ENCODE data around the gene RASA4. TPM values are rescaled to one million over a fixed set of nuclear protein-coding genes. Genes with fewer than 3 reads are reported as not detected.
A peak's percentile ranks its signal among the peaks of the same experiment; 100 is the strongest.
"Not testable (repeated sequence)": the region's sequence is repeated elsewhere in the genome, so short reads cannot be mapped to it uniquely, and the experiment has no call there.

Gene RASA4
- total RNA-seq, 3 donors from 2014 or later, result 43.7 to 58.3 (median 47.4) TPM

GRCh38 chr7:102614346-102614697 is 2.2 kb downstream of the RASA4 start:
- not testable (repeated sequence) for ATAC-seq, H3K9me3 Mint-ChIP-seq, H3K4me3 Mint-ChIP-seq

DNA sequence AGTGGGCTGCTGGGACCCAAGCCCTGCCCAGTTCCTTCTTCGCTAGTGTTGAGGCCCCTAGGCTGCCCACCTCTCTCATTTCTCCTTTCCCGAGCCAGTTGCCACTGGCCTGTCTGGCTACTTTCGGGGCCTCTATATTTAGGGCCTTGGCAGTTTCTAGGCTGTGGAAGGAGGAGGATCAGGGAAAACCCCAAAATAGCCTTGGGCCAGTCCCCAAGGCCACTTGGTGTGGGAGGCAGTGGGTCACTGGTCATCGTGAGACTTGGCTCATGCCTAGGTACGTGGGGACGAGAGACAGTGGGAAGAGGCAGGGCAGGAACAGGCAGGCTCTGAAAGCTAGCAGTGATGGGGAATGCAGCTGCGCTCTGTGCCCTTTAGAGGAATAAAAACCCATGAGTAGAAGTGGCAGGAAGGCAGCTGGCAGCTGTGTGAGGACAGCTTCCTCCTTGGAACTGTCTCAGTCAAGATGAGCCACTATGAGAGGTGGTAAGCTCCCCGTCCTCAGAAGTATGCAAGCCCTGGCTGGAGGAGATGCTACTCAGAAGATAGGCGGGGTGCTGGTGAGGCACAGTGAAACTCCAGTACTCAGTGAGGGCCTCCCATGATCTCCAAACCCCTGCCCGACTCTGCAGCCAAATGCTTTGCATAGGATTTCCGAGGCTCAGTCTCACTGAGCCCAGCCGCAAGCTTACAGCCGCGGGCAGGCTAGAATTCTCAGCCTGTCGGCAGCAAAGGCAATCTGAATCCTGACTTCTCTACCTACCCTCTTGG is 2.8 kb downstream of the RASA4 start:
- not testable (repeated sequence) for ATAC-seq; DNase-seq; H3K9me3 Mint-ChIP-seq; H3K4me3 Mint-ChIP-seq; H3K36me3 Mint-ChIP-seq (ENCODE audit: insufficient read depth); H3K27me3 Mint-ChIP-seq (ENCODE audit: low read depth); H3K4me1 Mint-ChIP-seq (ENCODE audit: low read depth)

More at GRCh38 chr7:102614346-102614697, 2.2 kb downstream of the RASA4 start:
- not testable (repeated sequence) for DNase-seq; H3K36me3 Mint-ChIP-seq (ENCODE audit: insufficient read depth); H3K4me1 Mint-ChIP-seq (ENCODE audit: low read depth); H3K27me3 Mint-ChIP-seq (ENCODE audit: low read depth)

DNA sequence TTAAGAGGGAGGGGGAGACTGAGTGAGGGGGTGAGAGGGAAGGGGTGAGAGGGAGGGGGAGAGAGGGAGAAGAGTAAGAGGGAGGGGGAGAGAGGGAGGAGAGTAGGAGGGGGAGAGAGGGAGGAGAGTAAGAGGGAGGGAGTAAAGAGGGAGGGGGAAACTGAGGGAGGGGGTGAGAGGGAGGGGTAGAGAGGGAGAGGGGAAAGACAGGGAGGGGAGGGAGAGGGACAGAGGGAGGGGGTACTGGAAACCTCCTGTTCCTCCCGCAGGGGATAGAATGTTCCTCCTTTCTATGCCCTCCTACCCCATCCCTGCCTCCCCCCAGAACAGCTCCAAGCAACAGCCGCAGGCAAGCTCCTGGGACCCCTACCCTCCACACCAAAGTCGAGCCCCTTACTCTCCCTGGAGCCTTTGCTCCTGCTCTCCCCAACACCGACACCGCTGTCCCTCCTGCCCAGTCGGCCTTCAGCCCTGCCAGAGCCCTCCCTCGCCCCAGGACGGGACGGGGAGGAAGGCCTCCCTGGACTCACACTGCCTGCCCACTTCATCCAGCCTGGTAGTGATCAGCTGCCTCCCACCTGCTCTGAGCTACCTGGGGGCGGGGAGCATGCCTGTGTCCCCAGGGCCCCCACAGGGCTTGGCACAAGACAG is 4.8 kb downstream of the RASA4 start:
- H3K36me3 Mint-ChIP-seq (ENCODE audit: insufficient read depth); DNase-seq; H3K4me3 Mint-ChIP-seq; H3K27me3 Mint-ChIP-seq (ENCODE audit: low read depth); H3K9me3 Mint-ChIP-seq; H3K4me1 Mint-ChIP-seq (ENCODE audit: low read depth); ATAC-seq: not testable (repeated sequence)

- H3K4me3 Mint-ChIP-seq; H3K27me3 Mint-ChIP-seq (ENCODE audit: low read depth); H3K36me3 Mint-ChIP-seq (ENCODE audit: insufficient read depth); H3K4me1 Mint-ChIP-seq (ENCODE audit: low read depth); DNase-seq; H3K9me3 Mint-ChIP-seq: not testable (repeated sequence)
- ATAC-seq, result peak; percentile 76
These were observed 5.4 kb downstream of the RASA4 start for GRCh38 chr7:102611013-102611674.

DNA sequence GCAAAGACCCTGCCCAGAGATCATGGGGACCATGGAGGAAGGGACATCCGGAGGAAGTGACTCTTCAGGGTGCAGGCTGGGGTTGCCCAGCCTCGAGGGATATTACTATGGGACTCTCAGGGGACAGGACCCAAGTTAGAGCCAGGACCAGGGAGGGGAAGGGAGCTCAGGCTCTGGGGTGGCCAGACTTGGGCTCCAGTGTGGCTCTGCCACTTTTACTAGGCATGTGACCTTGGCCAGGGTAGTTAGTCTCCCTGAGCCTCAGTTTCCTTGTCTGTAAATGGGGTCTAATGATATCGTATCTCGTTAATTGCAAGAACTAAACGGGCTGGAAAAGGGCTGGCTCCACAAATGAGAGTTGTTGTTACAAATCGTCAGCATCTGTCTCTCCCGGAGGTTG is 6.1 kb downstream of the RASA4 start:
- not testable (repeated sequence) for H3K4me1 Mint-ChIP-seq (ENCODE audit: low read depth); H3K36me3 Mint-ChIP-seq (ENCODE audit: insufficient read depth); DNase-seq; H3K27me3 Mint-ChIP-seq (ENCODE audit: low read depth); H3K9me3 Mint-ChIP-seq; H3K4me3 Mint-ChIP-seq; ATAC-seq

DNA sequence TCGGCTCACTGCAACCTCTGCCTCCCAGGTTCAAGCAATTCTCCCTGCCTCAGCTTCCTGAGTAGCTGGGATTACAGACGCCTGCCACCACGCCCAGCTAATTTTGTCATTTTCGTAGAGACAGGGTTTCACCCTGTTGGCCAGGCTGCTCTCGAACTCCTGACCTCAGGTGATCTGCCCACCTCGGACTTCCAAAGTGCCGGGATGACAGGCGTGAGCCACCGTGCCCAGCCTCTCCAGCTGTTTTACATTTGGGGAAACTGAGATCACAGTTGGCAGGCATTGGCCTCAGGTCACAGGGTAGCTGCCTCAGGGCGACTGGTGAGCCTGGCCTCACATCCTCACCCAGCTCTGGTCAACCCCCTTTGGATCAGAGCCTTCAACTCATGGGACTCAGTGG is 6.8 kb downstream of the RASA4 start:
- DNase-seq; H3K4me1 Mint-ChIP-seq (ENCODE audit: low read depth); H3K4me3 Mint-ChIP-seq; ATAC-seq; H3K9me3 Mint-ChIP-seq; H3K36me3 Mint-ChIP-seq (ENCODE audit: insufficient read depth); H3K27me3 Mint-ChIP-seq (ENCODE audit: low read depth): not testable (repeated sequence)

DNA sequence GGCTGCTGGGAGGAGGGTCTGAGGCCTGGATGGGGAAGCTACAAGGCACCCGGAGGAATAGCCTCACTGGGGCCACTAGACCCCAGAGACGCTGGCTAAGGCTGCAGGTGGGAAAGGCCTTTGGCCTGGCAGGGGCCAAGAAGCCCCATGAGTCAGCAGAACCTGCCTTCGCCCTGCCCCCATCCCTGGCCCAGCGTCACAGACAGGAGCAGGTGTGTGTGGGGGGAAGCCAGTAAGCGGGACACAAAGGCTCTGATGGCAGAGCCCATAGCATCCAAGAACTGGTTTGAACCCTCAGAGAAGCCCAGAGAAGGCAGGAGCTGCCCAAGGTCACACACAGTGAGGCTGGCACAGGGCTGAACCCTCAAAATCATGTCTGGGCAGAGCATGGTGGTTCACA is 9.7 kb downstream of the RASA4 start:
- not testable (repeated sequence) for H3K36me3 Mint-ChIP-seq (ENCODE audit: insufficient read depth); H3K4me1 Mint-ChIP-seq (ENCODE audit: low read depth); H3K9me3 Mint-ChIP-seq; ATAC-seq; H3K27me3 Mint-ChIP-seq (ENCODE audit: low read depth); DNase-seq; H3K4me3 Mint-ChIP-seq

GRCh38 chr7:102604431-102605145 is 12.0 kb downstream of the RASA4 start:
- not testable (repeated sequence) for H3K4me3 Mint-ChIP-seq

DNA sequence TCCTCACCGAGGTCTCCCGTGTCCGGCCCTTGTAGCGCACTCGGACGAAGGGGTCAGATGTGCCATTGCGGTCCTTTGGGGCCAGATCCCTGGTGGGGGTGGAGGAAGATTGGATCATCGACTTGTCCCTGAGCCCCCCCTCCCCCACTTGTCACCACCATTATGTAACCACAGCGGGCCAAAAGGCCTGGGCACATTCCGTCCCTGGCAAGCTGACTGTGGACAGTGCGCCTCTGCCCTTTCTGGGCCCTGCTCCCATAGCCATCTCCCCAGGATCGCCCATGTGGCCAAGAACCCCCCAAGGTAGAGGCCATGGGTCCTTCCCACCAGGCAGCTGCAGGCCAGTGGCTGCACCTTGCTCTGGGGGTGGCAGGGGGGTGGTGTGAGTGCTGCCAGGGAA is 14.2 kb downstream of the RASA4 start:
- H3K4me1 Mint-ChIP-seq (ENCODE audit: low read depth); DNase-seq; H3K27me3 Mint-ChIP-seq (ENCODE audit: low read depth); H3K4me3 Mint-ChIP-seq; H3K36me3 Mint-ChIP-seq (ENCODE audit: insufficient read depth); H3K9me3 Mint-ChIP-seq; ATAC-seq: not testable (repeated sequence)

More at GRCh38 chr7:102604431-102605145, 12.0 kb downstream of the RASA4 start:
- not testable (repeated sequence) for H3K4me1 Mint-ChIP-seq (ENCODE audit: low read depth); H3K27me3 Mint-ChIP-seq (ENCODE audit: low read depth); H3K9me3 Mint-ChIP-seq; DNase-seq; H3K36me3 Mint-ChIP-seq (ENCODE audit: insufficient read depth); ATAC-seq

DNA sequence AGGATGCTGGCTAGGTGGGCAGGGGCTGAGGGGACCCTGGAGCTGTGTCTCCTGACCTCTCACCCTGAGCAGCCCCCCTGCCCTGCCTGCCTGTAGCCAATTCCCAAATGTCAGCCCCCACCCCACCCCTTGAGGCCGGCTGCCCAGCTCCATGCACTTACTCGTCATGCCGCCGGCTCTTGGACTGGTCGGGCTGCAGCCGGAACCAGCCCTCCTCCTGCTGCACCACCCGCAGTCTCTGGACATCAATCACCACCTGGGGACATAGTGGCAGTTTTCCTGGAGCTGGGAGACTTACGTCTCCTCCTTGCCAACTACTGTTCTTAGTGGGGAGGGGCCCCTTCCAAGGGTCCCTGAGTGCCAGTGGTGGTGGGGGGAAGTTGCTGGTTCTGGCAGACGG is 16.9 kb downstream of the RASA4 start:
- H3K4me3 Mint-ChIP-seq; DNase-seq; H3K4me1 Mint-ChIP-seq (ENCODE audit: low read depth); H3K9me3 Mint-ChIP-seq; H3K36me3 Mint-ChIP-seq (ENCODE audit: insufficient read depth); ATAC-seq; H3K27me3 Mint-ChIP-seq (ENCODE audit: low read depth): not testable (repeated sequence)

DNA sequence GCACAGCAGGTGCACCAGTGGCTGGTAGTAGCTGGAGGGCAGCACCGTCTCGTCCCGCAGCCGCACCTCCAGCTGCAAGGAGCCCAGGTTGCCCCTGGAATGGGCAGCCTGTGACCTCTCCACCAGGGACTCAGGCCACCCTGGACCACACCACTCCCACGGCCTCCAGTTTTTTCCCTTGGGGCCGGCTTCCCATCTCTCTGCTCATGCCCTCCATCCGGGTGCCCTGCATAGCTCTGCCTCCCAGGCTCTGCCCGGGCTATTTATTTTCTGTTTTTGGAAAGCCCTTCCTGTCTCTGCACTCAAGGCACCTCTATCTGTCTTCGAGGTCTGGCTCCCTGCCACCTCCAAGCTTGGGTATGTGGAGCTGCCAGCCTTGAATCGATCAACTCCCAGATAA is 20.5 kb downstream of the RASA4 start:
- H3K4me1 Mint-ChIP-seq (ENCODE audit: low read depth); DNase-seq; H3K4me3 Mint-ChIP-seq; H3K36me3 Mint-ChIP-seq (ENCODE audit: insufficient read depth); H3K9me3 Mint-ChIP-seq; ATAC-seq; H3K27me3 Mint-ChIP-seq (ENCODE audit: low read depth): not testable (repeated sequence)

GRCh38 chr7:102593637-102594334 is 22.8 kb downstream of the RASA4 start:
- H3K9me3 Mint-ChIP-seq; DNase-seq; H3K4me1 Mint-ChIP-seq (ENCODE audit: low read depth); H3K27me3 Mint-ChIP-seq (ENCODE audit: low read depth); H3K4me3 Mint-ChIP-seq; H3K36me3 Mint-ChIP-seq (ENCODE audit: insufficient read depth): not testable (repeated sequence)
- ATAC-seq, result peak; percentile 77

GRCh38 chr7:102592477-102593019 is 24.0 kb downstream of the RASA4 start:
- not testable (repeated sequence) for H3K4me1 Mint-ChIP-seq (ENCODE audit: low read depth); H3K9me3 Mint-ChIP-seq; H3K4me3 Mint-ChIP-seq; H3K27me3 Mint-ChIP-seq (ENCODE audit: low read depth); H3K36me3 Mint-ChIP-seq (ENCODE audit: insufficient read depth)
- ATAC-seq (peak; percentile 28 to 44), DNase-seq (peak; percentile 19)

- H3K36me3 Mint-ChIP-seq (ENCODE audit: insufficient read depth); H3K4me3 Mint-ChIP-seq; H3K4me1 Mint-ChIP-seq (ENCODE audit: low read depth); H3K27me3 Mint-ChIP-seq (ENCODE audit: low read depth); DNase-seq; H3K9me3 Mint-ChIP-seq: not testable (repeated sequence)
- ATAC-seq, result peak; percentile 59 to 61
These were observed 26.7 kb downstream of the RASA4 start for GRCh38 chr7:102589857-102590256.

All from activated T-cell treated with anti-CD3 and anti-CD28 coated beads, Interleukin-2, amount 50 U/mL, for 4 hours (primary cell).